Mesodermal cell (in vitro differentiated cells): ENCODE data around the gene DHRS1.
"Not testable (repeated sequence)": the region's sequence is repeated elsewhere in the genome, so short reads cannot be mapped to it uniquely, and the experiment has no call there.

ENCODE experiments used
- H3K27ac ChIP-seq: 2 replicates; pipeline ENCODE4 v1.7.0; 2013; ENCODE audit warnings: mild to moderate bottlenecking, low read depth, low read length, moderate library complexity; ENCODE audit not compliant: severe bottlenecking
- H3K36me3 ChIP-seq: 2 replicates; pipeline ENCODE4 v1.7.1; 2013; ENCODE audit warnings: mild to moderate bottlenecking, low read length, moderate library complexity; ENCODE audit not compliant: control insufficient read depth, insufficient read depth
- H3K4me1 ChIP-seq: one replicate; pipeline ENCODE4 v1.7.1; 2013; ENCODE audit warnings: mild to moderate bottlenecking, low read length; ENCODE audit not compliant: insufficient read depth, control insufficient read depth, poor library complexity, severe bottlenecking
- H3K4me3 ChIP-seq: 2 replicates; pipeline ENCODE4 v1.7.0; 2013; ENCODE audit warnings: low read length, control low read depth, mild to moderate bottlenecking; ENCODE audit not compliant: insufficient read depth, poor library complexity, severe bottlenecking; ENCODE audit errors: extremely low read depth
- H3K9me3 ChIP-seq: 2 replicates; pipeline ENCODE4 v1.7.1; 2013; ENCODE audit warnings: mild to moderate bottlenecking, low read length, moderate library complexity; ENCODE audit not compliant: control insufficient read depth
- WGBS, 2 experiments: methylation state at CpG; one replicate each; pipeline ENCODE4 v1.1.5; 2013; ENCODE audit warnings: missing lambda C conversion rate in 2 of 2; ENCODE audit not compliant: insufficient coverage in 2 of 2; 5-methylcytosine and 5-hydroxymethylcytosine counted together

Gene DHRS1

DNA sequence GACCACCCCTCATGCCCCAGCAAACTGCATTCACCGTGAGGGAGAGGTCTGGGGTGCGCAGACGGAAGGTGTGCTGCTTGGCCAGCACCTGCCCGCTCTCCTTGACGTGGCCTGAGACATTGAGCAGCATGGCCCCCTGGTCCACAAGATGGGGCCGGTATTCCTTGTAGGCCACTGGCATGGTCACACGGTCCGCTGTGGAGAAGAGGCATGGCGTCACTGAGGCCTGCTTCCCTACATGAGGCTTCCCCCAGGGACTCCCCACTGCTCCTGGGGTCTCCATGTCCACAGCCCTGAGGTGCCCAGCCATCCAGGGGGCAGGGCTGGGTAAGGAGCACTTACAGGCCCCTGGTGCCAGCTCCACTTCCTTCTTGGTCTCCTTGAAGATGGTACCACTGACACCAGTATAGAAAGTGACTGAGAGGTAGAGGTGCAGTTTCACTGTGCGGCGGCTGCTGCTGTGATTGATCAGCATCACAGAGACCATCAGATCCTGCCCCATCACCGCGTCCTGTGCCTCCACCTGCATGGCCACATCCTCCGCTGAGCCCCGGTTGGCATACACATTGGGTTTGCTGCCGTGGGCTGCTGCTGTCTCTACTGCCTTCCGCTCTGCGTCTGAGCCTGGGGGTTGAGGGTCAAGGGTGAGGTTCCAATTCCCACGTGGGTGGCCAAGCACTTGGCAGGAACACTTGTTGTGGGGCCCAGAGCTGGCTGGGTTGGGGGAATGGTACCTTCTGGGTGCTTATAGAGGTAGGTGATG is 44.8 kb downstream of the DHRS1 start:
- no peaks in the 10 kb centered on the region for H3K9me3 ChIP-seq
- no peak overlapping the region for H3K4me3 ChIP-seq
- H3K36me3 ChIP-seq: peaks cover 4% of the 10 kb centered on the region
- 93 to 100% methylated on average over 11 to 17 of the region's 19 CpGs for WGBS, 2 experiments
- H3K4me1 ChIP-seq: peaks cover 7% of the 10 kb centered on the region
- H3K27ac ChIP-seq: no peak overlapping the region

GRCh38 chr14:24253936-24254335 is 45.6 kb downstream of the DHRS1 start:
- Histone ChIP-seq H3K36me3 (peaks cover 4% of the 10 kb centered on the region), H3K9me3 (no peaks in the 10 kb centered on the region), H3K4me1 (peaks cover 4% of the 10 kb centered on the region), H3K4me3 (no peak overlapping the region), H3K27ac (no peak overlapping the region)
- WGBS, 2 experiments: 85 to 92% methylated on average over 5 to 6 of the region's 7 CpGs

DNA sequence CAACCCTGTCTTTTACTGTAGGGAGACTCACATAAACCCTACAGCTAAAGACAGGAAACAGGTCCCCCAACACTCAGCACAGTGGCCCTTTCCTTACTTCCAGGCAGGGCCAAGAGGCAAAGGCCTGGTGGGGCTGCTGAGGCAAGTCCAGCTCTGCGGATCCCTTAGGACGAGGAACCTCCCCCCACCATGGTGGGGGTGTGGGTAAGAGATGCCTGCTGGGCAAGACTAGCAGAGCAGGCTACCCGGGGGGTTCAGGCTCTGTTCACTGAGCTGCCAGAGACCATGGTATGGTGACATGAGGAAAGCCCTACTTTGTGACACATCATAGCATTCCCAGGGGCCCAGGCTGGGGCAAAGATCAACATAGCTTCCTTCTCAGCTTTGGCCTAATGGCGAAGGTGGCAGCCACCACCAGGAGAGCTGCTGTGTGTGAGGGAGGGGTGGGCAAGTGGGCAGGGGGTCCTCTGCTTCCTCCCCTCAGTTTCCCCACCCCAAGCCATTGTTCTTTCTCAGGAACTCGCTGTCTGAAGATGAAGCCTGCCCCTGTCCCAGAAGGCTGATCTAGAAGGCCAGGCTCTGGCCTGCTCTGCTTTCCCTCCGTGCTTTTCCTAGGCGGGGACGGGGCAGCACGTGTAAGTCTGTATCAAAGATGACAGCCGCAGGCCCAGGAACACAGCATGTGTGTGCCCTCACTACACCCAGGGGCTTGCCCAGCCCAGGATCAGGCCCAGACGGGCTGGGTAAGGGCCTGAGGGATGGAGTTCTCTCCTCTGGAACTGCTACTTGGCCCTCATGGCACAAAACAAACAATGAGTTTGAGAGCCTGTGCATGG is 47.1 kb downstream of the DHRS1 start:
- H3K27ac ChIP-seq: no peak overlapping the region

GRCh38 chr14:24251880-24252288 is 47.7 kb downstream of the DHRS1 start:
- 100% methylated on average over 1 of the region's 1 CpG; no CpG with 5 or more reads in 1 of the 2 experiments for WGBS, 2 experiments
- no peaks in the 10 kb centered on the region for H3K36me3 ChIP-seq
- no peak overlapping the region for H3K27ac ChIP-seq
- H3K9me3 ChIP-seq: no peaks in the 10 kb centered on the region
- H3K4me3 ChIP-seq: no peak overlapping the region
- H3K4me1 ChIP-seq: peaks cover 4% of the 10 kb centered on the region

More for the DNA sequence above, 47.1 kb downstream of the DHRS1 start:
- Histone ChIP-seq H3K9me3 (no peaks in the 10 kb centered on the region), H3K4me3 (no peak overlapping the region), H3K4me1 (peaks cover 4% of the 10 kb centered on the region), H3K36me3 (no peaks in the 10 kb centered on the region)
- WGBS, 2 experiments: 89 to 95% methylated on average over 6 to 7 of the region's 11 CpGs

GRCh38 chr14:24250354-24250753 is 49.2 kb downstream of the DHRS1 start:
- Histone ChIP-seq H3K4me1 (peaks cover 4% of the 10 kb centered on the region), H3K27ac (no peak overlapping the region), H3K4me3 (no peak overlapping the region), H3K9me3 (no peaks in the 10 kb centered on the region), H3K36me3 (no peaks in the 10 kb centered on the region)
- 65 to 71% methylated on average over 3 to 4 of the region's 4 CpGs for WGBS, 2 experiments

- no peak overlapping the region for H3K4me3 ChIP-seq
- no peaks in the 10 kb centered on the region for H3K9me3 ChIP-seq
- H3K4me1 ChIP-seq: peaks cover 4% of the 10 kb centered on the region
- 78 to 83% methylated on average over 10 to 11 of the region's 13 CpGs for WGBS, 2 experiments
- H3K36me3 ChIP-seq: no peaks in the 10 kb centered on the region
- no peak overlapping the region for H3K27ac ChIP-seq
Measured at GRCh38 chr14:24249230-24250021, 50.2 kb downstream of the DHRS1 start.

DNA sequence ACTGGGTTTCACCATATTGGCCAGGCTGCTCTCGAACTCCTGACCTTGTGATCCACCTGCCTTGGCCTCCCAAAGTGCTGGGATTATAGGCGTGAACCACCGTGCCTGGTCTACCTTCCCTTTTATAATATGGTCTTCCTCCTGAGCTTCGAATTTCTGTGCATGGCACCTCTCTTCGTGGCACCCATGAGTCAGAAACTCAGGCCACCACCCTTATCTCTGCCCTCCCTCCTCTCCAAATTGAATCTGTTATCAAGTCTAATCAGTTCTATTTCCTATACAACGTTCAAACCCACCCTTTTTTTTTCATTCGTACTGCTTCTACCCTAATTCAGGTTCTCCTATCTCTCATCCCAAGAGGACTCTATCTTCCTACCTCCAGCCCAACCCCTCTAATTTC is 52.2 kb downstream of the DHRS1 start:
- H3K9me3 ChIP-seq: no peaks in the 10 kb centered on the region
- 81 to 94% methylated on average over 7 of the region's 7 CpGs for WGBS, 2 experiments
- no peak overlapping the region for H3K27ac ChIP-seq
- peaks cover 3% of the 10 kb centered on the region for H3K4me1 ChIP-seq
- no peaks in the 10 kb centered on the region for H3K36me3 ChIP-seq
- no peak overlapping the region for H3K4me3 ChIP-seq

DNA sequence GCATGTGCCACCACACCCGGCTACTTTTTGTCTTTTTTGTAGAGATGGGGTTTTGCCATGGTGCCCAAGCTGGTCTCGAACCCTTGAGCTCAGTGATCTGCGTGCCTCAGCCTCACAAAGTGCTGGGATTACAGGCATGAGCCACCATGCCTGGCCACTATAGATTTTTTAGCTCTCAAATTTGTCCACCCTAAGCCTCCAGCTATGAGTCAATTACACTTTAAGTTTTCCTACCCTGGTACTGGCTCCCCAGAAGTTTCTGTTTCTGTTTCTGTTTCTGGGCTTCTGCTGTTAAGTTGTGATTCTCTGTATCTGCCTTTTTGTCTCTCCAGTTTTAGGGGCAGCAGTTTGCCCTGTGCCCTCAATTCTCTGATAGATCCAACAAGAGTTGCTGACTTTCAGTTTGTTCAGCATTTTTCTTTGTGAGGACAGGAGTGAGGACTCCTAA is 52.8 kb downstream of the DHRS1 start:
- H3K36me3 ChIP-seq: no peaks in the 10 kb centered on the region
- no peak overlapping the region for H3K27ac ChIP-seq
- no peaks in the 10 kb centered on the region for H3K4me1 ChIP-seq
- H3K9me3 ChIP-seq: no peaks in the 10 kb centered on the region
- H3K4me3 ChIP-seq: no peak overlapping the region
- WGBS, 2 experiments: 90% methylated on average over 2 to 3 of the region's 3 CpGs

DNA sequence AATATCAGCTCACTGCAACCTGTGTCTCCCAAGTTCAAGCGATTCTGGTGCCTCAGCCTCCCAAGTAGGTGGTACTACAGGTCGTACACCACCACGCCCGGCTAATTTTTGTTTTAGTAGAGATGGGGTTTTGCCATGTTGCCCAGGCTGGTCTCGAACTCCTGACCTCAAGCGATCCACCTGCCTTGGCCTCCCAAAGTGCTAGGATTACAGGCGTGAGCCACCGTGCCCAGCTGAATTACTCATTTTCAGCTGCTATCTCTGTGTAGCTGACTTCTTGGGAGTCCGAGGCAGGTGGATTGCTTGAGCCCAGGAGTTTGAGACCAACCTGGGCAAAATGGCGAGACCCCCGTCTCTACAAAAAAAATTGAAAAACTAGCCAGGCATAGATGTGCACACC is 54.2 kb downstream of the DHRS1 start:
- H3K4me1 ChIP-seq: peaks cover 12% of the 10 kb centered on the region
- H3K27ac ChIP-seq, H3K4me3 ChIP-seq, H3K36me3 ChIP-seq, H3K9me3 ChIP-seq: not testable (repeated sequence)
- 95% methylated on average over 9 to 11 of the region's 11 CpGs for WGBS, 2 experiments

- no peaks in the 10 kb centered on the region for H3K9me3 ChIP-seq
- WGBS, 2 experiments: 55 to 67% methylated on average over 7 to 8 of the region's 10 CpGs
- H3K4me3 ChIP-seq: peak overlapping the region; percentile 53
- H3K36me3 ChIP-seq: peaks cover 29% of the 10 kb centered on the region
- H3K4me1 ChIP-seq: peaks cover 20% of the 10 kb centered on the region
- H3K27ac ChIP-seq: peak overlapping the region; percentile 99
Measured at GRCh38 chr14:24243336-24243836, 56.2 kb downstream of the DHRS1 start.
